Fibroblast of skin of right quadriceps (primary cell): ENCODE measurements around the gene ZNF724.

ENCODE experiments used
- DNase-seq: peaks from one replicate; pipeline ENCODE4 v3.0.0-alpha.2; 2013

ZNF724 gene

DNA sequence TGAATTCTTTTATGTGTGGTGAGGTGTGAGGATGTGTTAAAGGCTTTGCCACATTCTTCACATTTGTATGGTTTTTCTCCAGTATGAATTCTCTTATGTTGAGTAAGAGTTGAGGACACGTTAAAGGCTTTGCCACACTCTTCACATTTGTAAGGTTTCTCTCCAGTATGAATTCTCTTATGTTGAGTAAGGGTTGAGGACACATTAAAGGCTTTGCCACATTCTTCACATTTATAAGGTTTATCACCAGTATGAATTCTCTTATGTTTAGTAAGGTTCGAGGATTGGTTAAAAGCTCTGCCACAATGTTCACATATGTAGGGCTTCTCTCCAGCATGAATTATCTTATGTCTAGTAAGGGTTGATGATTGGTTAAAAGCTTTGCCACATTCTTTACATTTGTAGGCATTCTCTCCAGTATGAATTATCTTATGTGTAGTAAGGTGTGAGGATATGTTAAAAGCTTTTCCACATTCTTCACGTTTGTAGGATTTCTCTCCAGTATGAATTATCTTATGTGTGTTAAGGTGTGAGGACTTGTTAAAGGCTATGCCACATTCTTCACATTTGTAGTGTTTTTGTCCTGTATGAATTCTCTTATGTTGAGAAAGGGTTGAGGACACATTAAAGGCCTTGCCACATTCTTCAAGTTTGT, 27.1 kb downstream of the ZNF724 start:
- DNase-seq = no peak

DNA sequence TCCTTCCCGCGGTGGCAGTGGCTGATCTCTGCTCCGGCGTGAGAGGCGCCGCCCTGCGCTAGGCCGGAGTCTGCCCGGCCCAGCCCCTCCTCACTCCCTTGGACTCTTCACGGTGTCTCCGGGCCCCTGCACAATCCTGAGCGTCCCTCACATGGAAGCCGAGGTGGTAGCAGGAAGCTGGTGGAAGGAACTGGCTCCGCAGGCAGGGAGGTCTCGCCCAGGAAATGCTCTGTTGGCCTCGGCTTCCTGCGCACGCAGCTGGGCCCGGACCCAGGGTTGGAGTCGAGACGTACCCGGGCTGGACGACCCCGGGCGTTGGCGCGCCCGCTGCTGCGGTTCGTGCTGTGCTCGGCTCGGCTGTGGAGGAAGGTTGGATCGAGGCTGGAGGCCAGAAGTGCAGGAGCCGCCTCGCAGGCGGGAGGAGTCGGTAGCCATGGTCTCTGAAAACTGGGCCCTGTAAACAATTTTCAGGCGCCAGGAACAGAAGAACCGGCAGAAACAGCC, 46.3 kb downstream of the ZNF724 start:
- DNase-seq = no peak

DNA sequence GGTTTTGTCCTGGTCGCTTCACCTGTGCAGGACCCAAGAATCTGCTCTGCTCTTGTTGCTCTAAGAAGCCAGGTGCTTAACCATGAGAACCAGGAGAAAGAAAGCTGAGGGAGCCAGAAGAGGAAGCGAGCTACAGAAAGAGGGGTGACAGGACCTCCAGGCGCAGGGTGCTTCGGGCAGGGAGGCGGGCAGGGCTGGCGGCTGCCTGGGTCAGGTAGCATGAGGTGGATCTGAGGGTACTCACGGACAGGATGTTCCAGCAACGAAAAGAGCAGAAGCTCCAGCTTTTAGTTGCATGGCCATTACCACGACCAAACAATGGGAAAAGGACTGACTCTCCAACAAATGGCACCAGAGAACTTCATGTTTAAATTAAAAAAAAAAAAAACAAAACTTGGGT, 59.9 kb downstream of the ZNF724 start:
- no peak for DNase-seq

DNA sequence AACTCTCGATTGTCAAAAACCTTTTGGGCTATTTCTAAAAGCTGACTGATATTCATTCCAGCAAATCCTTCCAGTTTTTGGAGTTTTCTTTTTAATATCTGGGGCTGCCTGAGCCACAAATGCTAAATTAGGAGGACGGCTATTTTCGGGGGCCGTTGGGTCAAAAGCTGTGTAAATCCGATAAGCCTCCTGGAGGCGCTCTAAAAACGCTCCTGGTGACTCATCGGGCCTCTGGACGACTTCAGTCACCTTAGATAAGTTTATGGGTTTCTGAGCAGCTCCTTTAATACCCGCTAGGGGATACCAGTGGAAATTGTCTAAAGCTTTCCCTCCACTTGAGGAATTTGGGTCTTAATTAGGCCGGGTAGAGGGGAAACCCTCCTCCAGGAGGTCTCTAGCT, 66.9 kb downstream of the ZNF724 start:
- no peak for DNase-seq
